BE2C (cell line): ENCODE results near the gene SMOC1.

Experiments
- DNase-seq: peaks from one replicate; pipeline ENCODE4 v3.0.0-alpha.2; 2020
- H3K27me3 ChIP-seq: fragments of 250-450 bp; sonication (Bioruptor Pico); 2 replicates; pipeline ENCODE4 v1.5.1; 2020; ENCODE audit warnings: mild to moderate bottlenecking
- H3K36me3 ChIP-seq: fragments of 250-450 bp; sonication (Bioruptor Pico); 2 replicates; pipeline ENCODE4 v1.5.1; 2020; ENCODE audit warnings: mild to moderate bottlenecking
- H3K4me1 ChIP-seq: fragments of 250-450 bp; sonication (Bioruptor Pico); 2 replicates; pipeline ENCODE4 v1.5.1; 2020
- H3K4me3 ChIP-seq: 2 replicates; pipeline ENCODE4 v1.5.1; 2011; ENCODE audit warnings: low read depth, low read length
- H3K9me3 ChIP-seq: fragments of 250-450 bp; sonication (Bioruptor Pico); 2 replicates; pipeline ENCODE4 v1.5.1; 2020
- CTCF ChIP-seq: IDR thresholded peaks from 2 replicates; pipeline ENCODE4 v1.5.1; 2012; ENCODE audit warnings: mild to moderate bottlenecking, low read depth, low read length

SMOC1 gene

GRCh38 chr14:69844171-69844570 is 35.0 kb upstream of the SMOC1 start:
- H3K4me1 ChIP-seq: no peaks in the 10 kb centered on the region
- TF ChIP-seq CTCF: no peak
- H3K36me3 ChIP-seq: no peaks in the 10 kb centered on the region
- H3K27me3 ChIP-seq: peaks cover 19% of the 10 kb centered on the region
- no peak for DNase-seq
- no peaks in the 10 kb centered on the region for H3K9me3 ChIP-seq
- H3K4me3 ChIP-seq: no peak overlapping the region

DNA sequence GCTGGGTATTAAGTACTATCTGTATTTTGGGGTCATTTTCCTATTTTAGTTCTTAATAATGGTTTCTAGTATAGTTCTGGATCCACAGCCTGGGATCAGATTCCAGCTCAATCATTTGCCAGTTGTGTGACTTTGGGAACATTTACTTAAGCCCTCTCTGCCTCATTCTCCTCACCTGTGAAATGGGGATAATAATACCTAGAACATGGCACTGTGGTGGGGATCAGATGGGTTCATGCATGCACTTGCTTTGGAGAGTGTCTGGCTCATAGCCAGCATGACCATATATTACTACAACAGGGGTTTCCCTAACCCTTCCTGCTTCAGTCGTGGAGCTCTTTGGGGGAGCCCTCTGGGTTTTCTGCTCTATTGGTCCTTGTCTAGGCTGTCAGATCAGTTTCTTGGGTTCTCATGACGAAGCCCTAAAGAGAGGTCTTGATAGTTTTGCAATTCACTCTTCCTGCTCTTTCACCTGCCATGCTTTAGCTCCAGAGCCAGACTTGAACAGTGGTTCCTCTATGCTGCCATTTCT is 34.1 kb upstream of the SMOC1 start:
- TF ChIP-seq CTCF: no peak
- Histone ChIP-seq H3K9me3 (no peaks in the 10 kb centered on the region), H3K36me3 (no peaks in the 10 kb centered on the region), H3K4me3 (no peak overlapping the region), H3K4me1 (no peaks in the 10 kb centered on the region), H3K27me3 (peaks cover 19% of the 10 kb centered on the region)
- no peak for DNase-seq

DNA sequence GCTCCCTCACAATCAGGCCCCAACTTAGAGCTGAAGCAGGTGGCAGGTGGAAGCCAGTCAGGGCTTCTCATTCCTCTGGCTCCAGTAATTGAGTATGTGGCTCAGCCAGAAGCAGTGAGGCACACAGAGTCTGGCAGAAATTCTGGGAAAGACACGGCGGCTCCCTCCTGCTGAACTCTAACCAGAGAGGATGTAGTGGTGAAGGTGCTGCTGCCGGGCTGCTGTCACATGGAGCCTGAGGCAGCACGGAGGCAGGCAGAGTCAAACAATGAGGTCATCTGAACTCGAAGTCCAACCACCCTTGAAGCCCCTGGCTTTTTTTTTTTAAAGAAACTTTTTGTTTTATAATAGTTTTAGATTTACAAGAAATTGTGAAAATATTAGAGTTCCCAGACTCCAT is 33.4 kb upstream of the SMOC1 start:
- TF ChIP-seq CTCF: no peak
- Histone ChIP-seq H3K4me1 (no peaks in the 10 kb centered on the region), H3K36me3 (no peaks in the 10 kb centered on the region), H3K4me3 (no peak overlapping the region), H3K9me3 (no peaks in the 10 kb centered on the region), H3K27me3 (peaks cover 16% of the 10 kb centered on the region)
- DNase-seq: no peak

- no peak for DNase-seq
- no peaks in the 10 kb centered on the region for H3K9me3 ChIP-seq
- TF ChIP-seq CTCF: no peak
- H3K36me3 ChIP-seq: no peaks in the 10 kb centered on the region
- H3K4me1 ChIP-seq: no peaks in the 10 kb centered on the region
- H3K27me3 ChIP-seq: peaks cover 7% of the 10 kb centered on the region; the same call in 1 of the 2 replicates
- H3K4me3 ChIP-seq: no peak overlapping the region
Measured at GRCh38 chr14:69848156-69848555, 31.1 kb upstream of the SMOC1 start.

GRCh38 chr14:69848903-69849391 is 30.3 kb upstream of the SMOC1 start:
- Histone ChIP-seq H3K4me3 (no peak overlapping the region), H3K9me3 (no peaks in the 10 kb centered on the region), H3K4me1 (no peaks in the 10 kb centered on the region), H3K27me3 (peaks cover 7% of the 10 kb centered on the region; the same call in 1 of the 2 replicates), H3K36me3 (no peaks in the 10 kb centered on the region)
- DNase-seq: no peak
- no peak for TF ChIP-seq CTCF

DNA sequence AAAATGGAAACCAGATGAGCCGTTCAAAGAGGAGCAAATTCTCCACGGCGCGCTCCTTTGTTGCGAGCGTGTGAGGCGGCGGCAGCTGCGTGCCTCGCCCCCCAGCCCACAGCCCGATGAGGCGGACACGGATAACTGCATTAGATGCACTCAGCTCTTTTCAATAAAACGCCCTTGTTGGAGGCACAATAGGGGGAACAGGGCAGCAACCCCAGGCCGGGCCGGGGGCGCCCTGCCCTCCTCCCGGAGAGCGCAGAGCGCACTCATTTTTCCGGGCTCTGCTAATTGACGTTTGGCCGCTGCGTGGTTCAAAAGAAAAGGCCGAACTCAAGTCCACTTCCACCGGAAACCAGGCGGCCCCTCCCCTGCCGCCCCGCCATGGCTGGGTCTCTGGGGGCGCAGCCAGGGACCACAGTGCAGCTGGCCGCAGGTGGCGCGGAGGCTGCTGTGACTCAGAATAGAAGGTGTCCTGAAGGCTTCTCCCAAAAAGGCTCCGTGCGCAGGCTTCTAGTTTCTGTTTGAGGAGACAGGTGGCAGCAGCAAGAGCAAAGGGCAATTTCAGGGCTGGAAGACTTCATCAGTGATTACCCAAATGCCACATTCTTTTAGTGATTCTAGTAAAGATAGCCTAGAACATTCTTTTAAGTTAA is 29.0 kb upstream of the SMOC1 start:
- Histone ChIP-seq H3K36me3 (no peaks in the 10 kb centered on the region), H3K27me3 (peaks cover 7% of the 10 kb centered on the region; the same call in 1 of the 2 replicates), H3K4me3 (no peak overlapping the region), H3K9me3 (no peaks in the 10 kb centered on the region), H3K4me1 (no peaks in the 10 kb centered on the region)
- no peak for TF ChIP-seq CTCF
- no peak for DNase-seq
